H1 (cell line): ENCODE measurements around the gene SPOCK1.

Experiments used
- CREB1 ChIP-seq: IDR thresholded peaks from 2 replicates; pipeline ENCODE4 v1.6.1; 2012; ENCODE audit warnings: inconsistent platforms
- EP300 ChIP-seq, 2 experiments: IDR thresholded peaks; 1 replicate in 1 of 2; 2 replicates in 1 of 2; pipeline ENCODE4 v1.6.1; 2011 to 2012; ENCODE audit warnings: low read depth in 2 of 2, low read length in 2 of 2, mild to moderate bottlenecking in 2 of 2, borderline replicate concordance in 1 of 2, inconsistent platforms in 1 of 2, moderate library complexity in 1 of 2
- EZH2 ChIP-seq: fragments of 200-600 bp; sonication (generic); IDR thresholded peaks from 2 replicates; pipeline ENCODE4 v1.7.1; 2012; ENCODE audit warnings: low read depth, mild to moderate bottlenecking, moderate library complexity, low read length, inconsistent platforms; ENCODE audit not compliant: severe bottlenecking
- FOSL1 ChIP-seq: IDR thresholded peaks from 2 replicates; pipeline ENCODE4 v1.6.1; 2011; ENCODE audit warnings: mild to moderate bottlenecking, low read depth, low read length, moderate library complexity; ENCODE audit not compliant: insufficient read depth
- KDM5A ChIP-seq: fragments of 200-600 bp; IDR thresholded peaks from 2 replicates; pipeline ENCODE4 v1.7.1; 2012; ENCODE audit warnings: mild to moderate bottlenecking, low read length, inconsistent platforms, mixed read lengths
- POLR2A ChIP-seq, 2 experiments: IDR thresholded peaks; 1 replicate in 1 of 2; 2 replicates in 1 of 2; pipeline ENCODE4 v1.6.1; 2011; ENCODE audit warnings: low read depth in 2 of 2, low read length in 2 of 2, mild to moderate bottlenecking in 2 of 2; ENCODE audit errors: control extremely low read depth in 1 of 2
- SAP30 ChIP-seq: fragments of 300-600 bp; sonication (generic); IDR thresholded peaks from 2 replicates; pipeline ENCODE4 v1.7.1; 2012; ENCODE audit warnings: low read length, moderate library complexity, mild to moderate bottlenecking, inconsistent platforms; ENCODE audit not compliant: insufficient read depth, insufficient replicate concordance
- SP4 ChIP-seq: IDR thresholded peaks from 2 replicates; pipeline ENCODE4 v1.6.1; 2012; ENCODE audit warnings: low read length, inconsistent platforms
- TBP ChIP-seq: IDR thresholded peaks from 2 replicates; pipeline ENCODE4 v1.6.1; 2011; ENCODE audit warnings: low read depth, low read length, improper control_type of control experiment
- TEAD4 ChIP-seq: IDR thresholded peaks from 2 replicates; pipeline ENCODE4 v1.6.1; 2012; ENCODE audit warnings: low read depth, low read length, inconsistent platforms, mixed read lengths
- TF ChIP-seq, protein P1 (sequence below), 3 experiments: IDR thresholded peaks; 1 replicate in 2 of 3; 2 replicates in 1 of 3; pipeline versions ENCODE4 v1.5.1 to v1.6.1; 2011; ENCODE audit warnings: low read length in 3 of 3, mild to moderate bottlenecking in 3 of 3, inconsistent platforms in 2 of 3, low read depth in 1 of 3, moderate library complexity in 1 of 3; ENCODE audit not compliant: insufficient read depth in 1 of 3; ENCODE audit errors: control extremely low read depth in 1 of 3
- TF ChIP-seq, protein P2 (sequence below): IDR thresholded peaks from 2 replicates; pipeline ENCODE4 v1.6.1; 2011; ENCODE audit warnings: low read depth, mild to moderate bottlenecking, low read length; ENCODE audit not compliant: insufficient read depth
- TF ChIP-seq, protein P3 (sequence below): IDR thresholded peaks from 2 replicates; pipeline ENCODE4 v1.6.1; 2011; ENCODE audit warnings: low read length, improper control_type of control experiment

DNA sequence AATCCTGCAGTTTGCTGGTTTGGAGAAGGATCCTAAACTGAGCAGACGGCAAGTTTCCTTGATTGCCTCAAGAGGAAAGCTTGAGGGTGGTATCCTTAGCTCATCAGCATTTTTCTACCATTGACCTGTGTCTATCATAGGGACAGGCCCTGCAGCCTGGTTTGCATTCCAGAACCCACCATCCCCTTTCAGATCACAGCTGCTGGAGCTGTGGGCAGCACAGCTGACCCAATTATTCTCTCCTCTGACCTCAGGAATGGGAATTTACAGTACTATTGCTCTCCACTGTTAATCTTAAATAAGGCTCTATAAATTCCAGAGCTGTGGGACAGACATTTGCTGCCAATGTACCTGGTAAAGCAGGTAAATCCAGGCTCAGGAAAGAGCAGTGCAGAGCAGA lies 163.0 kb downstream of the SPOCK1 start:
- TF ChIP-seq, protein P1, sequence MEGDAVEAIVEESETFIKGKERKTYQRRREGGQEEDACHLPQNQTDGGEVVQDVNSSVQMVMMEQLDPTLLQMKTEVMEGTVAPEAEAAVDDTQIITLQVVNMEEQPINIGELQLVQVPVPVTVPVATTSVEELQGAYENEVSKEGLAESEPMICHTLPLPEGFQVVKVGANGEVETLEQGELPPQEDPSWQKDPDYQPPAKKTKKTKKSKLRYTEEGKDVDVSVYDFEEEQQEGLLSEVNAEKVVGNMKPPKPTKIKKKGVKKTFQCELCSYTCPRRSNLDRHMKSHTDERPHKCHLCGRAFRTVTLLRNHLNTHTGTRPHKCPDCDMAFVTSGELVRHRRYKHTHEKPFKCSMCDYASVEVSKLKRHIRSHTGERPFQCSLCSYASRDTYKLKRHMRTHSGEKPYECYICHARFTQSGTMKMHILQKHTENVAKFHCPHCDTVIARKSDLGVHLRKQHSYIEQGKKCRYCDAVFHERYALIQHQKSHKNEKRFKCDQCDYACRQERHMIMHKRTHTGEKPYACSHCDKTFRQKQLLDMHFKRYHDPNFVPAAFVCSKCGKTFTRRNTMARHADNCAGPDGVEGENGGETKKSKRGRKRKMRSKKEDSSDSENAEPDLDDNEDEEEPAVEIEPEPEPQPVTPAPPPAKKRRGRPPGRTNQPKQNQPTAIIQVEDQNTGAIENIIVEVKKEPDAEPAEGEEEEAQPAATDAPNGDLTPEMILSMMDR (IDR thresholded peaks at IDR 0.05; ENCODE audit: control extremely low read depth in 1 of 3, insufficient read depth in 1 of 3, low read depth in 1 of 3, low read length in 3 of 3), result no peak
- TF ChIP-seq TBP, result no peak
- no peak for TF ChIP-seq TEAD4
- TF ChIP-seq, protein P2, sequence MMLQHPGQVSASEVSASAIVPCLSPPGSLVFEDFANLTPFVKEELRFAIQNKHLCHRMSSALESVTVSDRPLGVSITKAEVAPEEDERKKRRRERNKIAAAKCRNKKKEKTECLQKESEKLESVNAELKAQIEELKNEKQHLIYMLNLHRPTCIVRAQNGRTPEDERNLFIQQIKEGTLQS, result no peak
- no peak for TF ChIP-seq SP4
- TF ChIP-seq POLR2A (IDR thresholded peaks at IDR 0.05; ENCODE audit: control extremely low read depth in 1 of 2, low read depth in 2 of 2, low read length in 2 of 2), result no peak
- TF ChIP-seq EP300 (IDR thresholded peaks at IDR 0.05; ENCODE audit: borderline replicate concordance in 1 of 2, low read depth in 2 of 2, low read length in 2 of 2), result no peak
- no peak for TF ChIP-seq KDM5A
- no peak for TF ChIP-seq FOSL1
- TF ChIP-seq CREB1, result no peak
- TF ChIP-seq EZH2, result no peak
- TF ChIP-seq SAP30, result no peak
- TF ChIP-seq, protein P3, sequence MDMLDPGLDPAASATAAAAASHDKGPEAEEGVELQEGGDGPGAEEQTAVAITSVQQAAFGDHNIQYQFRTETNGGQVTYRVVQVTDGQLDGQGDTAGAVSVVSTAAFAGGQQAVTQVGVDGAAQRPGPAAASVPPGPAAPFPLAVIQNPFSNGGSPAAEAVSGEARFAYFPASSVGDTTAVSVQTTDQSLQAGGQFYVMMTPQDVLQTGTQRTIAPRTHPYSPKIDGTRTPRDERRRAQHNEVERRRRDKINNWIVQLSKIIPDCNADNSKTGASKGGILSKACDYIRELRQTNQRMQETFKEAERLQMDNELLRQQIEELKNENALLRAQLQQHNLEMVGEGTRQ, result no peak
